Karpas-422 (cell line): ENCODE data around the gene ASB1. TPM values are rescaled to one million over a fixed set of nuclear protein-coding genes. Genes with fewer than 3 reads are reported as not detected.

ENCODE experiments used
- DNase-seq: peaks from one replicate; pipeline ENCODE4 v3.0.0-alpha.2; 2015
- H2AFZ ChIP-seq: fragments of 200-600 bp; sonication (generic); 2 replicates; pipeline ENCODE4 v1.6.1; 2014; ENCODE audit warnings: antibody characterized with exemption, low read length, mixed read lengths
- H3K27ac ChIP-seq: fragments of 200-600 bp; sonication (generic); 2 replicates; pipeline ENCODE4 v1.5.1; 2014; ENCODE audit warnings: mild to moderate bottlenecking, low read length, moderate library complexity
- H3K27me3 ChIP-seq: fragments of 200-600 bp; sonication (generic); 2 replicates; pipeline ENCODE4 v1.6.1; 2014; ENCODE audit warnings: low read length, mixed read lengths
- H3K36me3 ChIP-seq: fragments of 200-600 bp; sonication (generic); 2 replicates; pipeline ENCODE4 v1.6.1; 2014; ENCODE audit warnings: low read length, mixed read lengths; ENCODE audit not compliant: insufficient read depth
- H3K4me1 ChIP-seq: fragments of 200-600 bp; sonication (generic); 2 replicates; pipeline ENCODE4 v1.6.1; 2014; ENCODE audit warnings: mild to moderate bottlenecking, low read length, mixed read lengths
- H3K4me2 ChIP-seq: fragments of 200-600 bp; sonication (generic); 2 replicates; pipeline ENCODE4 v1.6.1; 2014; ENCODE audit warnings: low read length, low read depth, mild to moderate bottlenecking; ENCODE audit not compliant: poor library complexity, severe bottlenecking
- H3K4me3 ChIP-seq: fragments of 200-600 bp; sonication (generic); 2 replicates; pipeline ENCODE4 v1.5.1; 2014; ENCODE audit warnings: mild to moderate bottlenecking, antibody characterized with exemption, low read length, mixed read lengths
- H3K79me2 ChIP-seq: fragments of 200-600 bp; sonication (generic); 2 replicates; pipeline ENCODE4 v1.6.1; 2014; ENCODE audit warnings: mild to moderate bottlenecking, low read length, mixed read lengths
- H3K9ac ChIP-seq: fragments of 200-600 bp; sonication (generic); 2 replicates; pipeline ENCODE4 v1.6.0; 2014; ENCODE audit warnings: low read length
- H3K9me2 ChIP-seq: fragments of 200-600 bp; sonication (generic), shearing (Covaris generic); replicated peaks from 2 replicates; pipeline ENCODE4 v1.6.0; 2014; ENCODE audit warnings: mild to moderate bottlenecking, low read length, moderate library complexity; ENCODE audit not compliant: insufficient read depth
- H3K9me3 ChIP-seq: fragments of 300-700, 200-600 bp; sonication (generic); 2 replicates; pipeline ENCODE4 v1.6.1; 2014; ENCODE audit warnings: low read length, mixed read lengths
- H4K20me1 ChIP-seq: fragments of 200-600 bp; sonication (generic); 2 replicates; pipeline ENCODE4 v1.6.1; 2014; ENCODE audit warnings: mild to moderate bottlenecking, antibody characterized with exemption, low read length, low read depth; ENCODE audit not compliant: insufficient read depth
- total RNA-seq: library from RNA; depleted of rRNA; stranded (reverse); fragments of >200 nt; shearing (Covaris generic); gene quantifications from 2 replicates; pipeline ENCODE4 v1.2.3, GENCODE V29; 2014; ENCODE audit warnings: low replicate concordance

ASB1 gene
- total RNA-seq, 1 experiment from 2014 or later, result 25.1 TPM

GRCh38 chr2:238448031-238448955 is 21.6 kb downstream of the ASB1 start:
- DNase-seq, result no peak
- no peak overlapping the region for H3K9ac ChIP-seq

GRCh38 chr2:238449241-238449640 is 22.5 kb downstream of the ASB1 start:
- H3K4me3 ChIP-seq, result no peak overlapping the region
- H3K4me2 ChIP-seq, result no peak overlapping the region
- no peak overlapping the region for H3K9ac ChIP-seq
- no peak overlapping the region for H2AFZ ChIP-seq
- peaks cover 5% of the 10 kb centered on the region; the same call in 1 of the 2 replicates for H3K79me2 ChIP-seq
- H3K9me2 ChIP-seq, result no peaks in the 10 kb centered on the region
- H3K36me3 ChIP-seq, result peaks cover 69% of the 10 kb centered on the region
- H3K4me1 ChIP-seq, result no peaks in the 10 kb centered on the region
- no peak for DNase-seq
- H3K27ac ChIP-seq, result no peak overlapping the region
- H3K27me3 ChIP-seq, result no peaks in the 10 kb centered on the region
- no peaks in the 10 kb centered on the region for H3K9me3 ChIP-seq
- peaks cover 5% of the 10 kb centered on the region; the same call in 1 of the 2 replicates for H4K20me1 ChIP-seq

More at GRCh38 chr2:238448031-238448955, 21.6 kb downstream of the ASB1 start:
- H3K27me3 ChIP-seq, result no peaks in the 10 kb centered on the region
- H3K9me3 ChIP-seq, result no peaks in the 10 kb centered on the region
- no peaks in the 10 kb centered on the region for H3K9me2 ChIP-seq
- H3K27ac ChIP-seq, result no peak overlapping the region
- H3K4me1 ChIP-seq, result no peaks in the 10 kb centered on the region
- H3K4me3 ChIP-seq, result no peak overlapping the region
- H3K79me2 ChIP-seq, result peaks cover 14% of the 10 kb centered on the region
- no peak overlapping the region for H3K4me2 ChIP-seq
- peaks cover 73% of the 10 kb centered on the region for H3K36me3 ChIP-seq
- peaks cover 11% of the 10 kb centered on the region; the same call in 1 of the 2 replicates for H4K20me1 ChIP-seq
- no peak overlapping the region for H2AFZ ChIP-seq

GRCh38 chr2:238449909-238450417 is 23.2 kb downstream of the ASB1 start:
- H3K36me3 ChIP-seq, result peaks cover 62% of the 10 kb centered on the region
- no peaks in the 10 kb centered on the region for H3K4me1 ChIP-seq
- no peak overlapping the region for H3K4me2 ChIP-seq
- H3K27ac ChIP-seq, result no peak overlapping the region
- H3K4me3 ChIP-seq, result no peak overlapping the region
- H3K9ac ChIP-seq, result no peak overlapping the region
- peaks cover 1% of the 10 kb centered on the region; the same call in 1 of the 2 replicates for H3K9me3 ChIP-seq
- H2AFZ ChIP-seq, result no peak overlapping the region
- no peaks in the 10 kb centered on the region for H3K27me3 ChIP-seq
- no peak for DNase-seq
- no peaks in the 10 kb centered on the region for H3K9me2 ChIP-seq
- H3K79me2 ChIP-seq, result 0 out of 2 replicates have a peak, but pooled peaks cover 3% of the 10 kb centered on the region
- H4K20me1 ChIP-seq, result no peaks in the 10 kb centered on the region; the same call in 1 of the 2 replicates

GRCh38 chr2:238450440-238450861 is 23.7 kb downstream of the ASB1 start:
- Histone ChIP-seq H3K36me3 (peaks cover 57% of the 10 kb centered on the region), H3K9me2 (no peaks in the 10 kb centered on the region), H3K27me3 (no peaks in the 10 kb centered on the region), H3K27ac (no peak overlapping the region), H3K79me2 (0 out of 2 replicates have a peak, but pooled peaks cover under 1% of the 10 kb centered on the region), H3K9me3 (peaks cover 3% of the 10 kb centered on the region; the same call in 1 of the 2 replicates), H3K4me3 (no peak overlapping the region), H4K20me1 (no peaks in the 10 kb centered on the region; the same call in 1 of the 2 replicates), H3K4me2 (no peak overlapping the region), H2AFZ (no peak overlapping the region), H3K4me1 (no peaks in the 10 kb centered on the region), H3K9ac (no peak overlapping the region)
- DNase-seq, result no peak

- no peak overlapping the region for H3K27ac ChIP-seq
- no peaks in the 10 kb centered on the region for H3K9me2 ChIP-seq
- no peaks in the 10 kb centered on the region for H3K79me2 ChIP-seq
- no peaks in the 10 kb centered on the region for H3K27me3 ChIP-seq
- no peaks in the 10 kb centered on the region for H3K4me1 ChIP-seq
- H3K4me3 ChIP-seq, result no peak overlapping the region
- H3K9ac ChIP-seq, result no peak overlapping the region
- H3K4me2 ChIP-seq, result no peak overlapping the region
- no peak for DNase-seq
- peaks cover 30% of the 10 kb centered on the region for H3K36me3 ChIP-seq
- H2AFZ ChIP-seq, result no peak overlapping the region
- H3K9me3 ChIP-seq, result peaks cover 11% of the 10 kb centered on the region; the same call in 1 of the 2 replicates
- no peaks in the 10 kb centered on the region for H4K20me1 ChIP-seq
Measured at GRCh38 chr2:238453842-238454241, 27.1 kb downstream of the ASB1 start.

- H3K79me2 ChIP-seq, result no peaks in the 10 kb centered on the region
- peaks cover 8% of the 10 kb centered on the region for H3K36me3 ChIP-seq
- no peaks in the 10 kb centered on the region for H4K20me1 ChIP-seq
- no peaks in the 10 kb centered on the region for H3K27me3 ChIP-seq
- DNase-seq, result no peak
- H3K9me3 ChIP-seq, result peaks cover 11% of the 10 kb centered on the region; the same call in 1 of the 2 replicates
- H3K4me3 ChIP-seq, result no peak overlapping the region
- H3K27ac ChIP-seq, result no peak overlapping the region
- no peaks in the 10 kb centered on the region for H3K9me2 ChIP-seq
- no peak overlapping the region for H3K4me2 ChIP-seq
- no peak overlapping the region for H3K9ac ChIP-seq
- H2AFZ ChIP-seq, result no peak overlapping the region
- H3K4me1 ChIP-seq, result no peaks in the 10 kb centered on the region
Measured at GRCh38 chr2:238456449-238456848, 29.7 kb downstream of the ASB1 start.

GRCh38 chr2:238456970-238457926 is 30.5 kb downstream of the ASB1 start:
- no peak overlapping the region for H3K4me2 ChIP-seq
- H3K9me2 ChIP-seq, result no peaks in the 10 kb centered on the region
- DNase-seq, result no peak
- no peaks in the 10 kb centered on the region for H3K27me3 ChIP-seq
- no peak overlapping the region for H3K9ac ChIP-seq
- H3K4me3 ChIP-seq, result no peak overlapping the region
- no peaks in the 10 kb centered on the region for H3K79me2 ChIP-seq
- no peak overlapping the region for H2AFZ ChIP-seq
- H4K20me1 ChIP-seq, result no peaks in the 10 kb centered on the region
- peaks cover 11% of the 10 kb centered on the region; the same call in 1 of the 2 replicates for H3K9me3 ChIP-seq
- H3K27ac ChIP-seq, result no peak overlapping the region
- peaks cover under 1% of the 10 kb centered on the region; the same call in 1 of the 2 replicates for H3K36me3 ChIP-seq
- H3K4me1 ChIP-seq, result no peaks in the 10 kb centered on the region
